GM12873 (cell line): ENCODE data around the gene LHFPL3.

Experiments
- CTCF ChIP-seq: IDR thresholded peaks from 2 replicates; pipeline ENCODE4 v1.5.1; 2012; ENCODE audit warnings: low read depth, mild to moderate bottlenecking, moderate library complexity, low read length, control low read depth; ENCODE audit not compliant: insufficient read depth; ENCODE audit errors: missing control alignments

LHFPL3 gene

GRCh38 chr7:104933521-104933988 is 605.2 kb downstream of the LHFPL3 start:
- TF ChIP-seq CTCF, result no peak

- no peak for TF ChIP-seq CTCF
Observed at GRCh38 chr7:104934665-104935064, 606.3 kb downstream of the LHFPL3 start.

GRCh38 chr7:104935276-104935675 is 606.9 kb downstream of the LHFPL3 start:
- no peak for TF ChIP-seq CTCF

- TF ChIP-seq CTCF, result no peak
Observed at GRCh38 chr7:104936546-104936945, 608.1 kb downstream of the LHFPL3 start.

GRCh38 chr7:104938741-104939390 is 610.5 kb downstream of the LHFPL3 start:
- no peak for TF ChIP-seq CTCF

- TF ChIP-seq CTCF, result no peak
Observed at GRCh38 chr7:104940023-104940710, 611.8 kb downstream of the LHFPL3 start.

GRCh38 chr7:104943502-104944343 is 615.3 kb downstream of the LHFPL3 start:
- TF ChIP-seq CTCF, result no peak
